HepG2 (cell line): Measurements from ENCODE around the gene NUFIP1. TPM values are rescaled to one million over a fixed set of nuclear protein-coding genes. Genes with fewer than 3 reads are reported as not detected.
A peak's percentile ranks its signal among the peaks of the same experiment; 100 is the strongest.

ENCODE experiments used
- AKAP8 ChIP-seq: sonication (generic); formaldehyde crosslinking; IDR thresholded peaks from 2 replicates; pipeline ENCODE4 v1.5.1; 2020; ENCODE audit warnings: mild to moderate bottlenecking, missing genetic modification reagents
- FOXM1 ChIP-seq: sonication (generic); formaldehyde crosslinking; IDR thresholded peaks from 2 replicates; pipeline ENCODE4 v1.5.0; 2020; ENCODE audit warnings: missing genetic modification reagents
- SP5 ChIP-seq: IDR thresholded peaks from 2 replicates; pipeline ENCODE4 v1.6.1; 2016; ENCODE audit warnings: low read depth, borderline replicate concordance
- ZBTB7A ChIP-seq: sonication (generic); formaldehyde crosslinking; IDR thresholded peaks from 2 replicates; pipeline ENCODE4 v1.8.0; 2022; ENCODE audit warnings: mild to moderate bottlenecking, missing genetic modification reagents
- ZNF549 ChIP-seq: sonication (generic); formaldehyde crosslinking; IDR thresholded peaks from 2 replicates; pipeline ENCODE4 v1.5.0; 2020; ENCODE audit warnings: missing genetic modification reagents
- ZNF572 ChIP-seq: sonication (generic); formaldehyde crosslinking; IDR thresholded peaks from 2 replicates; pipeline ENCODE4 v1.5.1; 2020; ENCODE audit warnings: mild to moderate bottlenecking, missing genetic modification reagents
- ZNF772 ChIP-seq: sonication (generic); formaldehyde crosslinking; IDR thresholded peaks from 2 replicates; pipeline ENCODE4 v1.5.0; 2020; ENCODE audit warnings: mild to moderate bottlenecking, missing genetic modification reagents
- ZNF878 ChIP-seq: sonication (generic); formaldehyde crosslinking; IDR thresholded peaks from 2 replicates; pipeline ENCODE4 v1.8.1; 2023; ENCODE audit warnings: mild to moderate bottlenecking, missing genetic modification reagents, moderate library complexity
- polyA plus RNA-seq, 8 experiments: library from polyadenylated mRNA; depleted of rRNA in 3 of 8; stranded (reverse) in 7 of 8; unstranded in 1 of 8; fragments of >200 nt; fragmentation: Illumina TruSeq in 4 of 8; extraction: Trizol in 4 of 8; gene quantifications; 2 replicates each; pipeline versions ENCODE4 v1.2.1 to v1.2.3, GENCODE V29; 2011 to 2016; ENCODE audit warnings: low read depth in 4 of 8, missing spikeins in 1 of 8, mixed read lengths in 1 of 8; ENCODE audit not compliant: insufficient read depth in 1 of 8
- total RNA-seq, 5 experiments: library from RNA; depleted of rRNA; stranded (reverse); fragments of >200 nt; fragmentation: Illumina TruSeq; extraction: Trizol; gene quantifications; 2 replicates each; pipeline ENCODE4 v1.2.3, GENCODE V29; 2016; ENCODE audit warnings: low read depth in 1 of 5
- TF ChIP-seq, protein P1 (sequence below): sonication (generic); formaldehyde crosslinking; IDR thresholded peaks from 2 replicates; pipeline ENCODE4 v1.4.0; 2020; ENCODE audit warnings: missing genetic modification reagents
- TF ChIP-seq, protein P2 (sequence below): sonication (generic); formaldehyde crosslinking; IDR thresholded peaks from 2 replicates; pipeline ENCODE4 v1.8.1; 2023; ENCODE audit warnings: missing genetic modification reagents, inconsistent platforms, borderline replicate concordance
- TF ChIP-seq, protein P3 (sequence below): IDR thresholded peaks from 2 replicates; pipeline ENCODE4 v1.6.1; 2016; ENCODE audit warnings: low read depth, missing genetic modification reagents, missing compliant biosample characterization
- TF ChIP-seq, protein P4 (sequence below): sonication (generic); formaldehyde crosslinking; IDR thresholded peaks from 2 replicates; pipeline ENCODE4 v1.8.0; 2022; ENCODE audit warnings: mild to moderate bottlenecking, missing genetic modification reagents, borderline replicate concordance

Gene NUFIP1
- total and polyA plus RNA-seq, 2 of the 13 experiments (the other 11 are each of a cell fraction or from before 2014, with no cell fraction given), result 1.9 to 10.3 TPM

DNA sequence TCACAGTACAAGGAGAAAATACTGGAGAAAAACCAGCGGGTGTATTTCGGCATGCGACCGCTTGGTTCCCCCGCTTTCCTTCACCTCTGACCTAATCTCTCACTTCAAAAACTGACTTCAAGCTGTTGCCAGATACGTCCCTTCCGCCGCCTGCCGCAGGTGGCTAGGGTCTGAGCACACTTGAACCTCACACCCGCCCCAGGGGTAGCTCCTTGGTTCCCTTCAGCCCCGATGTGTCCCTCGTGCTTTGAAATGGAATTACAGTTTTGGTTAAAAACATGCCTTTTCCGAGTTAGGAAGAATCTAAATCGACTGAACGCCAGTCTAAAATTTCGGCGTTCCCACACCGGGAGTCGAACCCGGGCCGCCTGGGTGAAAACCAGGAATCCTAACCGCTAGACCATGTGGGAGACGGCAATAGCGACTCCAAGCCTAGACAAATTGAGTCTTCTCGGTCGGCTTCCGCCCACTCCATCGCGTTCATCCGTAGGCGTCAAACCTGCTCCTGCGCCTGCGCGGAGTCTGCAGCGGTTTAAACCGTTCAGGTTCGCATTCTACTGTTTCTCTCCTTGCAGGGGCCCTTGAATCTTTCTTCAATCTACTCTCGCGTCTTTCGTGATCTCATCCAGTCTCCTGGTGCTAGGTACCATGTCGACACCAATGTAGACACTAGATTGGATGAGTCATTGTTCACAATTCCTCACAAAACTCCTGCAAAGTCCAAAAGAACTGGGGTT, 71.5 kb downstream of the NUFIP1 start (continued):
- TF ChIP-seq, protein P1, sequence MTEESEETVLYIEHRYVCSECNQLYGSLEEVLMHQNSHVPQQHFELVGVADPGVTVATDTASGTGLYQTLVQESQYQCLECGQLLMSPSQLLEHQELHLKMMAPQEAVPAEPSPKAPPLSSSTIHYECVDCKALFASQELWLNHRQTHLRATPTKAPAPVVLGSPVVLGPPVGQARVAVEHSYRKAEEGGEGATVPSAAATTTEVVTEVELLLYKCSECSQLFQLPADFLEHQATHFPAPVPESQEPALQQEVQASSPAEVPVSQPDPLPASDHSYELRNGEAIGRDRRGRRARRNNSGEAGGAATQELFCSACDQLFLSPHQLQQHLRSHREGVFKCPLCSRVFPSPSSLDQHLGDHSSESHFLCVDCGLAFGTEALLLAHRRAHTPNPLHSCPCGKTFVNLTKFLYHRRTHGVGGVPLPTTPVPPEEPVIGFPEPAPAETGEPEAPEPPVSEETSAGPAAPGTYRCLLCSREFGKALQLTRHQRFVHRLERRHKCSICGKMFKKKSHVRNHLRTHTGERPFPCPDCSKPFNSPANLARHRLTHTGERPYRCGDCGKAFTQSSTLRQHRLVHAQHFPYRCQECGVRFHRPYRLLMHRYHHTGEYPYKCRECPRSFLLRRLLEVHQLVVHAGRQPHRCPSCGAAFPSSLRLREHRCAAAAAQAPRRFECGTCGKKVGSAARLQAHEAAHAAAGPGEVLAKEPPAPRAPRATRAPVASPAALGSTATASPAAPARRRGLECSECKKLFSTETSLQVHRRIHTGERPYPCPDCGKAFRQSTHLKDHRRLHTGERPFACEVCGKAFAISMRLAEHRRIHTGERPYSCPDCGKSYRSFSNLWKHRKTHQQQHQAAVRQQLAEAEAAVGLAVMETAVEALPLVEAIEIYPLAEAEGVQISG (CRISPR knock-in tag), result peak; percentile 84
- TF ChIP-seq FOXM1 (CRISPR knock-in tag), result no peak
- peak; percentile 20; the same call in 1 of the 2 replicates for TF ChIP-seq ZNF549 (CRISPR knock-in tag)
- TF ChIP-seq, protein P2, sequence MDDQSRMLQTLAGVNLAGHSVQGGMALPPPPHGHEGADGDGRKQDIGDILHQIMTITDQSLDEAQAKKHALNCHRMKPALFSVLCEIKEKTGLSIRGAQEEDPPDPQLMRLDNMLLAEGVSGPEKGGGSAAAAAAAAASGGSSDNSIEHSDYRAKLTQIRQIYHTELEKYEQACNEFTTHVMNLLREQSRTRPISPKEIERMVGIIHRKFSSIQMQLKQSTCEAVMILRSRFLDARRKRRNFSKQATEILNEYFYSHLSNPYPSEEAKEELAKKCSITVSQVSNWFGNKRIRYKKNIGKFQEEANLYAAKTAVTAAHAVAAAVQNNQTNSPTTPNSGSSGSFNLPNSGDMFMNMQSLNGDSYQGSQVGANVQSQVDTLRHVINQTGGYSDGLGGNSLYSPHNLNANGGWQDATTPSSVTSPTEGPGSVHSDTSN, result no peak
- TF ChIP-seq ZNF772 (CRISPR knock-in tag), result no peak
- no peak for TF ChIP-seq SP5 (CRISPR knock-in tag)
- peak; percentile 65; the same call in 1 of the 2 replicates for TF ChIP-seq ZNF878 (CRISPR knock-in tag)
- TF ChIP-seq AKAP8 (CRISPR knock-in tag), result 0 out of 2 replicates have a peak, but pooled peaks have one; percentile 16
- TF ChIP-seq ZNF572 (CRISPR knock-in tag), result no peak
- TF ChIP-seq, protein P3, sequence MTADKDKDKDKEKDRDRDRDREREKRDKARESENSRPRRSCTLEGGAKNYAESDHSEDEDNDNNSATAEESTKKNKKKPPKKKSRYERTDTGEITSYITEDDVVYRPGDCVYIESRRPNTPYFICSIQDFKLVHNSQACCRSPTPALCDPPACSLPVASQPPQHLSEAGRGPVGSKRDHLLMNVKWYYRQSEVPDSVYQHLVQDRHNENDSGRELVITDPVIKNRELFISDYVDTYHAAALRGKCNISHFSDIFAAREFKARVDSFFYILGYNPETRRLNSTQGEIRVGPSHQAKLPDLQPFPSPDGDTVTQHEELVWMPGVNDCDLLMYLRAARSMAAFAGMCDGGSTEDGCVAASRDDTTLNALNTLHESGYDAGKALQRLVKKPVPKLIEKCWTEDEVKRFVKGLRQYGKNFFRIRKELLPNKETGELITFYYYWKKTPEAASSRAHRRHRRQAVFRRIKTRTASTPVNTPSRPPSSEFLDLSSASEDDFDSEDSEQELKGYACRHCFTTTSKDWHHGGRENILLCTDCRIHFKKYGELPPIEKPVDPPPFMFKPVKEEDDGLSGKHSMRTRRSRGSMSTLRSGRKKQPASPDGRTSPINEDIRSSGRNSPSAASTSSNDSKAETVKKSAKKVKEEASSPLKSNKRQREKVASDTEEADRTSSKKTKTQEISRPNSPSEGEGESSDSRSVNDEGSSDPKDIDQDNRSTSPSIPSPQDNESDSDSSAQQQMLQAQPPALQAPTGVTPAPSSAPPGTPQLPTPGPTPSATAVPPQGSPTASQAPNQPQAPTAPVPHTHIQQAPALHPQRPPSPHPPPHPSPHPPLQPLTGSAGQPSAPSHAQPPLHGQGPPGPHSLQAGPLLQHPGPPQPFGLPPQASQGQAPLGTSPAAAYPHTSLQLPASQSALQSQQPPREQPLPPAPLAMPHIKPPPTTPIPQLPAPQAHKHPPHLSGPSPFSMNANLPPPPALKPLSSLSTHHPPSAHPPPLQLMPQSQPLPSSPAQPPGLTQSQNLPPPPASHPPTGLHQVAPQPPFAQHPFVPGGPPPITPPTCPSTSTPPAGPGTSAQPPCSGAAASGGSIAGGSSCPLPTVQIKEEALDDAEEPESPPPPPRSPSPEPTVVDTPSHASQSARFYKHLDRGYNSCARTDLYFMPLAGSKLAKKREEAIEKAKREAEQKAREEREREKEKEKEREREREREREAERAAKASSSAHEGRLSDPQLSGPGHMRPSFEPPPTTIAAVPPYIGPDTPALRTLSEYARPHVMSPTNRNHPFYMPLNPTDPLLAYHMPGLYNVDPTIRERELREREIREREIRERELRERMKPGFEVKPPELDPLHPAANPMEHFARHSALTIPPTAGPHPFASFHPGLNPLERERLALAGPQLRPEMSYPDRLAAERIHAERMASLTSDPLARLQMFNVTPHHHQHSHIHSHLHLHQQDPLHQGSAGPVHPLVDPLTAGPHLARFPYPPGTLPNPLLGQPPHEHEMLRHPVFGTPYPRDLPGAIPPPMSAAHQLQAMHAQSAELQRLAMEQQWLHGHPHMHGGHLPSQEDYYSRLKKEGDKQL (CRISPR knock-in tag), result no peak
- no peak for TF ChIP-seq ZBTB7A (CRISPR knock-in tag)
- TF ChIP-seq, protein P4, sequence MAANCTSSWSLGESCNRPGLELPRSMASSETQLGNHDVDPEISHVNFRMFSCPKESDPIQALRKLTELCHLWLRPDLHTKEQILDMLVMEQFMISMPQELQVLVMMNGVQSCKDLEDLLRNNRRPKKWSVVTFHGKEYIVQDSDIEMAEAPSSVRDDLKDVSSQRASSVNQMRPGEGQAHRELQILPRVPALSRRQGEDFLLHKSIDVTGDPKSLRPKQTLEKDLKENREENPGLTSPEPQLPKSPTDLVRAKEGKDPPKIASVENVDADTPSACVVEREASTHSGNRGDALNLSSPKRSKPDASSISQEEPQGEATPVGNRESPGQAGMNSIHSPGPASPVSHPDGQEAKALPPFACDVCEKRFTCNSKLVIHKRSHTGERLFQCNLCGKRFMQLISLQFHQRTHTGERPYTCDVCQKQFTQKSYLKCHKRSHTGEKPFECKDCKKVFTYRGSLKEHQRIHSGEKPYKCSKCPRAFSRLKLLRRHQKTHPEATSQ, result peak; percentile 80; the same call in 1 of the 2 replicates
